ENCODE results near the gene PPM1L.
A peak's percentile ranks its signal among the peaks of the same experiment; 100 is the strongest.

PPM1L gene

GRCh38 chr3:160857476-160858119 is 101.6 kb downstream of the PPM1L start:
- DNase-seq, result no peak

GRCh38 chr3:160860346-160860745 is 104.3 kb downstream of the PPM1L start:
- DNase-seq, result no peak

- DNase-seq, result no peak
Measured at GRCh38 chr3:160869825-160870224, 113.8 kb downstream of the PPM1L start.

GRCh38 chr3:160870327-160870726 is 114.3 kb downstream of the PPM1L start:
- no peak for DNase-seq

GRCh38 chr3:160874736-160875135 is 118.7 kb downstream of the PPM1L start:
- peak in 1 of 4 experiments; percentile 13 for DNase-seq

- DNase-seq, result no peak
Measured at GRCh38 chr3:160876643-160877042, 120.6 kb downstream of the PPM1L start.

GRCh38 chr3:160879859-160880258 is 123.8 kb downstream of the PPM1L start:
- peak in 2 of 4 experiments; percentile 20 to 31 for DNase-seq

GRCh38 chr3:160883373-160883772 is 127.3 kb downstream of the PPM1L start:
- DNase-seq, result no peak

DNA sequence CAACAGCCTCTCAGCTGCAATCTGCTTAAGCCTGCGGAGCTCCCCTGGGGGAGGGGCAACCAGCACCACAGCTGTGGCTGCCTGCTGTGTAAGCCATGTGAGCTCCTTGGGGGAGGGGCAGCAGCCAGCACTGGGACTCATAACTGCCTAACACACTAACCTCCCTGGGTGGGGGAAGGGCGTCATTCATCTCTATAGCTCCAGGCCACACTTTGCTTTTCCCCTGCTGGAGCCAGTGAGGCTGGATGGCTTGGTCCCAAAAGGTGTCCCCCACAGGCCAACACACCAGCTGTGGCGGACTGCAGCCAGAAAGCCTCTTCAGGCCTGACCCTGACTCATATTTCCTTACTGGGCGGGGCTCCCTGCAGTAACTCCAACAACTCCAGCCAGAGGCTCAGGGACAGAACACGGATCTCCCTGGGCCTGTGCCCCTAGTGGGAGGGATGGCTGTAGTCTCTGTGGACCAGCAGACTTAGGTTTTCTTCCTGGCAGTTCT is 129.8 kb downstream of the PPM1L start:
- DNase-seq, result no peak

DNA sequence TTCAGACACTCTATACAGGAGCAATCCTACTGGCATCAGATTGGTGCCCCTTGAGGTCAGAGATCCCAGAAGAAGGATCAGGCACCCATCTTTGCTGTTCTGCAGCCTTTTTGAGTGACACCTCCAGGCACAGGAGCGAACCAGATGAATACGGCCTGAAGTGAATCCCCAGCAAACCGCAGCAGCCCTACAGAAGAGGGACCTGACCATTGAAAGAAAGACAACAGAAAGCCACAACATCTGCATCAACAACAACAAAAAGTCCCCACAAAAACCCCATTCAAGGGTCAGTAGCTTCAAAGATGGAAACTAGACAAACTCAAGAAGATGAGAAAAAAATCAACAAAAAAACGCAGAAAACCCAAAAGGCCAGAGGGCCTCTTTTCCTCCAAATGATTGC is 130.4 kb downstream of the PPM1L start:
- no peak for DNase-seq

GRCh38 chr3:160893207-160893606 is 137.2 kb downstream of the PPM1L start:
- DNase-seq, result no peak

DNA sequence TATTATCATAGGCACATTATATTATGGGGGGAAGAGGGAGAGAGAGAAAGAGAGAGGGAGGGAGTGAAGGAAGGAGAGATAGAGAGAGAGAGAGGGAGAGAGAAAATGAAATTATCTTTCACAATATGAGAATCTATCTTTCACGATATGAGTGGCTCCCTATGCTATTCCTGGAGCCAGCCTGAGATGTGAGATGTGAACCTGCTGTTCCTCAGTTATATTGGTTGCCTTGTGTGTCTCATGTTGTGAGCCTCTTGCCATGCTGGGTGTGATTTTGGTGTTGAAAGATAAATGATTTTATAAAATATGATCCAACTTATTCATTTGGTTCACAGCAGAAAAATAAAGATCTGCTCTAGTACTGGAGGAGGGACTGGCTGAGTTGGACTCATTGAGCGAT is 148.7 kb downstream of the PPM1L start:
- DNase-seq, result no peak

GRCh38 chr3:160906646-160907045 is 150.6 kb downstream of the PPM1L start:
- DNase-seq, result no peak

DNA sequence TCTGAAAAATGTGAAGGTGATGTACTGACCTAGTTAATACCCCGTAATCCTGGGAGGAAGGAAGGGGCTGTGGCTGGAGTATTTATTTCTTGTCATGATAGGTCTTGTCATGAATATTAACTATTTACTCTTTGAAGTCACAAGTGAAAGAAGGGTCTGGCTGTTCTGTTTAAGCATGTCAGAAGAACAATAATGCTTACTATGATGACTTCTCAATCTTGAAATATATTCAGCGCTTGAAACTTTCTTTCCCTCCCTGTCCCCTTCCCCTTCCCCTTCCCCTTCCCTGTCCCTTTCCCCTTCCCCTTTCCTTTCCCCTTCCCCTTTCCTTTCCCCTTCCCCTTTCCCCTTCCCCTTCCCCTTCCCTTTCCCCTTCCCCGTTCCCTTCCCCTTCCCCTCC is 153.9 kb downstream of the PPM1L start:
- no peak for DNase-seq

GRCh38 chr3:160911411-160911810 is 155.4 kb downstream of the PPM1L start:
- no peak for DNase-seq

GRCh38 chr3:160916472-160916871 is 160.4 kb downstream of the PPM1L start:
- no peak for DNase-seq

- DNase-seq, result no peak
Measured at GRCh38 chr3:160919942-160920341, 163.9 kb downstream of the PPM1L start.

GRCh38 chr3:160921020-160921635 is 165.1 kb downstream of the PPM1L start:
- peak; percentile 41 to 67 (median 59) for DNase-seq

DNA sequence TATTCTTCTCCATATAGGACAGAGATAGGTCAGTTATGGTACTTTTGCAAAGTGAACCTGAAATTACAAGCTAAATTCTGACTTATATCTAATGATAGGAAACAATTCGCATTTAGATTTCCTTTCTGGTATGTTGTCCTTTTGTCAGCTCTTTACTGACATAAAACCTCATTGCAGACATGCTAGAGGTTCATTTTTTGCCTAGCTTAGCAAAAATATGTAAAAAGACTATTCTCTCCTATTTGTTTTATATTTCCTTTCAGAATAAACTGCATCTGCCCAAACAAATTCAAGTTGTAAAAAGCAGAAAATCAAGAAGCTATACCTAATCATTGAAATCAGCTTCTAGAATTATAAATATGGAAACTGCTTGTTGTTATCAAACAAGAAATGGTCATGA is 168.7 kb downstream of the PPM1L start:
- no peak for DNase-seq

GRCh38 chr3:160927620-160928019 is 171.6 kb downstream of the PPM1L start:
- no peak for DNase-seq

- DNase-seq, result peak in 3 of 4 experiments; percentile 4 to 35 (median 22)
Measured at GRCh38 chr3:160928183-160928726, 172.2 kb downstream of the PPM1L start.

- DNase-seq, result peak in 1 of 4 experiments; percentile 6
Measured at GRCh38 chr3:160929595-160929994, 173.6 kb downstream of the PPM1L start.

GRCh38 chr3:160931474-160931873 is 175.4 kb downstream of the PPM1L start:
- DNase-seq, result no peak
